Activated T-cell treated with anti-CD3 and anti-CD28 coated beads, Interleukin-2, amount 50 U/mL, for 24 hours (primary cell): ENCODE data around the gene SFXN4.
A peak's percentile ranks its signal among the peaks of the same experiment; 100 is the strongest.
"Not testable (repeated sequence)": the region's sequence is repeated elsewhere in the genome, so short reads cannot be mapped to it uniquely, and the experiment has no call there.

ENCODE experiments used
- DNase-seq: peaks from one replicate; pipeline ENCODE4 v3.0.0-alpha.2; 2020
- H3K27ac Mint-ChIP-seq: 2 replicates; pipeline ENCODE4 v1.8.0; 2020; ENCODE audit warnings: mild to moderate bottlenecking, mixed read lengths
- H3K27me3 Mint-ChIP-seq: 2 replicates; pipeline ENCODE4 v1.8.0; 2020; ENCODE audit warnings: mixed read lengths
- H3K36me3 Mint-ChIP-seq: 2 replicates; pipeline ENCODE4 v1.8.0; 2020; ENCODE audit warnings: low read depth, mixed read lengths
- H3K4me1 Mint-ChIP-seq: 2 replicates; pipeline ENCODE4 v1.8.0; 2020; ENCODE audit warnings: low read depth, mixed read lengths
- H3K4me3 Mint-ChIP-seq: 2 replicates; pipeline ENCODE4 v1.8.0; 2020; ENCODE audit warnings: mild to moderate bottlenecking, moderate library complexity, mixed read lengths
- H3K9me3 Mint-ChIP-seq: 2 replicates; pipeline ENCODE4 v1.8.0; 2020; ENCODE audit warnings: mixed read lengths

The SFXN4 gene

DNA sequence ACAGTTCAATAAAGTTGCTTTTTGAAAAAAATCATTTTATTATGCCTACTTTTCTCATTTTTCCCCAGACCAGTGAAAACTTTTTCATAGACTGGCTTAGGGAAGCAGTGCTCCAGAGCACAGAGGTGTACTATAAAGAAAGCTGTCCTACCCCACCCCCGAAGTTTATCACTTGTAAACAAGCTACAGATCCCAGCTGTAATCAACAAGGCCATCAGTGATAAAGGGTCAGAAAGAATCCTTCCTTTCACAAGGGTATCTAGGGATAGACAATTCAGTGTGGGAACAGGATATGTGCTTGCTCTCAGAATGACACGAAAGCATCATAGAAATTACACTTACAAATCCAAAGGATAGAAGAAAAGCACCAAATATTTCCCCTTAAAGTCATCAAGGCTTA, 8.6 kb upstream of the SFXN4 start:
- Mint-ChIP-seq H3K27me3 (no peaks in the 10 kb centered on the region), H3K9me3 (no peaks in the 10 kb centered on the region), H3K27ac (no peak overlapping the region), H3K36me3 (peaks cover 91% of the 10 kb centered on the region), H3K4me3 (no peak overlapping the region), H3K4me1 (peaks cover 33% of the 10 kb centered on the region)
- no peak for DNase-seq

DNA sequence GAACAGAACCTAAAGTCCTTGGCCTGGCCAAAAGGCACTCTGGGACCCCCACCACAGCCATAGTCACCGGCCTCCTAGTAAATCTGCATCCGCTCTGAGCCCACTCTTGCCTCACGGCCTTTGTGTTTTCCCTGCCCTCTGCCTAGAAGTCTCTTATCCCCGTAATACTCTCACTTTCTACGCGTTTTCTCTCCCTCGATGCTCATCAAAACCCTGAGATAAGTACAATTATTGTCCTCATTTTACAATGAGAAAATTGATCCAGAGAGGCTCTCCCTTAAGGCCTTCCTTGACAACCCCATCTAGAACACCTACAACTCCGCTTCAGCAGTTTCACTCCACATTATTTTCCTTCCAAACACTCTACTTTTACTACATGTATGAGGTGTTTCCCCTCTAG, 1.5 kb upstream of the SFXN4 start:
- DNase-seq, result no peak
- Mint-ChIP-seq H3K9me3 (no peaks in the 10 kb centered on the region), H3K4me1 (peaks cover 39% of the 10 kb centered on the region), H3K27me3 (no peaks in the 10 kb centered on the region), H3K36me3 (peaks cover 95% of the 10 kb centered on the region), H3K4me3 (peak overlapping the region; percentile 87), H3K27ac (peak overlapping the region; percentile 95)

DNA sequence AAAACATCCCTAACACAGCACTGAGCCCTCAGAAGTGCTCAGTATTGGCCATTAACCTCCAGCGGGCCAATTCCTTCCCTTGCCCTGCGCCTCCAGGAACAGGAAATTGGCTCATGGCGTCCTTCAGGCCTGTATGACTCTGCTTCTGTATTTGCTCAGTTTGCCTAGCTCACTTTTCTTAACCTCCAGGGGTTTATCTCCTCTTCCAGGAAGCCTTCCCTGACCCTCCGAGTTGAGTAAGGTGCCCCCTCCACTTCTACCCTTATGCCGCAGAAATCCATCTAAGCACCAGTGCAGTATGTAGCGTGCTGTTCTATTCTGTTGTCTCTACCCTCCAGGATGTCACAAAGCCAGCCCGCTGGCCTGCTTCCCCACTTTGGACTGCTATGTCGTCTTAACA, 1.1 kb upstream of the SFXN4 start:
- H3K27me3 Mint-ChIP-seq, result no peaks in the 10 kb centered on the region
- no peaks in the 10 kb centered on the region for H3K9me3 Mint-ChIP-seq
- H3K4me1 Mint-ChIP-seq, result peaks cover 42% of the 10 kb centered on the region
- no peak for DNase-seq
- peak overlapping the region; percentile 95 for H3K27ac Mint-ChIP-seq
- peaks cover 96% of the 10 kb centered on the region for H3K36me3 Mint-ChIP-seq
- peak overlapping the region; percentile 87 for H3K4me3 Mint-ChIP-seq

DNA sequence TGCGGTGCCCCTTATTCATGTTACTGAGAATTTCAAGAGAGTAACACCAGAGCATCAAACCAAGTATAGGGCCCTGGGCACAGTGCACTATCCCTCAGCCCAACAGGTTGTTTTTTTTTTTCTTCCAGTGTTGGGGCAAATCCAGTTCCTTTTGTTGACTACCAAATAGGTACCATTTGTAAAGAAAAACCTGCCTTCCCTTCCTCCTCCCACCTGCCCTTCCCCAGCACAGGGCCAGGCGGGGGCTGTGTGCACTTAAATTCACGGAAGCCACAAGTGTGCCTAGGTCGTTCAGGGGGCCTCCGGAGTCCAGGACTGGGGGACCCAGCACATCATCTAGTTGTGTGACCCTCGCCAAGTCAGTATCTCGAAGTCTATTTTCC, 595 bp upstream of the SFXN4 start:
- no peak for DNase-seq
- no peaks in the 10 kb centered on the region for H3K27me3 Mint-ChIP-seq
- H3K36me3 Mint-ChIP-seq, result peaks cover 96% of the 10 kb centered on the region
- no peaks in the 10 kb centered on the region for H3K9me3 Mint-ChIP-seq
- H3K4me3 Mint-ChIP-seq, result peak overlapping the region; percentile 87
- H3K4me1 Mint-ChIP-seq, result peaks cover 44% of the 10 kb centered on the region
- peak overlapping the region; percentile 95 for H3K27ac Mint-ChIP-seq

DNA sequence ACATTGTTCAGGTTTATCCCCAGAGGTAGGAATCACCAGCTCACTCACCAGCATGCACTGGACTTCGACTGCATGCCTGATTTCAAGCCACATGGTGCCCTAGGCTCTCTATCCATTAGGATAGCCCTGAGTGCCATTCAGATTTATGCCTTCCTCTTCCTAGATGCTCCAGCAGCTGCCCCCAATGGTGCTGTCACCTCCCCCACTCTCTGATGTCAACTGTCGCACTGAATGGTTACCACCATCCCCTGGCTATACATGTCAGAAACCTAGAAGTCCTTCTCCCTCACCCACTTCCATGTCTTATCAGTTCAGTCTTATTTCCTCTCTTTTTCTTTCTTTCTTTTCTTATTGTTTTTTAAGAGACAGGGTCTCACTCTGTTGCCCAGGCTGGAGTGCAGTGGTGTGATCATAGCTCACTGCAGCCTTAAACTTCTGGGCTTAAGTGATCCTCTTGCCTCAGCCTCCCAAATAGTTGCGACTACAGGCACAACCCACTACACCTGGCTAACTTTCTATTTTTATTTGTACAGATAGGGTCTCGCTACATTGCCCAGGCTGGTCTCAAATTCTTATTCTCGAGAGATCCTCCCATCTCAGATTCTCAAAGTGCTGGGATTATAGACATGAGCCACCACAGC, 2.9 kb downstream of the SFXN4 start:
- Mint-ChIP-seq H3K36me3 (peaks cover 95% of the 10 kb centered on the region), H3K4me1 (peaks cover 44% of the 10 kb centered on the region), H3K4me3 (no peak overlapping the region), H3K27me3 (no peaks in the 10 kb centered on the region), H3K27ac (peak overlapping the region; percentile 28), H3K9me3 (no peaks in the 10 kb centered on the region)
- no peak for DNase-seq

DNA sequence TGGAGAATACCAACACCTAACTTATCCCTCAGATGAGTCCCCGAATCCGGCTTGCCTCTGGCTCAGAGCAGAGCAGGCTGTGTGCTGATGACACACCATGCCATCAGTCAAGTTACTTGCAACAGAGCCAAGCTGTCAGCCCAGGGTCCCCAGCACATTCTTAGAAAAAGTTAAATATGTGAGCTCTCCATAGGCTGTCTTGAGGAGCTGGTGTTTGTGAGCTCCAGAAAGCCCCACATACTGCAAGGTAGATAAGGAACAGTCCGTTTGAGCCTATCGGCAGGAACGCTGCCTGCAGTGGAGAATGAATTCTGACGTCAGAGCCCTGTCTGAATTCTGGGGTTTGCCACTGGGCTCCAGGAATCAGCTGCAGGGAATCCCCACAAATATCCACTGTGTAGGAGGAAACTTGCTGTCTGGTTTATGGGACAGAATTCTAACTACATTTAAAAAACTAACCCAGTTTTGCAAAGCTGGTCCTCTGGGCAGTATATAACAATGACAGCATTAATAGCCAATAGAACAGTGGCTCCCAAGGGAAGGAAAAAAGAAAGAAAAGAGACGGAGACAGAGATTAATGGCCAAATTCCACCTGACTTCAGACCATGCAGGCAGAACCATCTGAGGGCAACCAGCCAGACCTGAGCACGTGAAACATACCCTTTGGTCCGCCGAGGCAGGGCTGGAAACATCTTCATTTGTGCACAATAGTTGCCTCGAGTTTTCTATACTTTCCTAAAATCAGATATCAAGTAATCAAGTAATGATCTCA, 3.6 kb downstream of the SFXN4 start:
- H3K27ac Mint-ChIP-seq, result peak overlapping the region; percentile 28
- H3K9me3 Mint-ChIP-seq, result no peaks in the 10 kb centered on the region
- no peak overlapping the region for H3K4me3 Mint-ChIP-seq
- no peaks in the 10 kb centered on the region for H3K27me3 Mint-ChIP-seq
- peaks cover 93% of the 10 kb centered on the region for H3K36me3 Mint-ChIP-seq
- DNase-seq, result no peak
- peaks cover 40% of the 10 kb centered on the region for H3K4me1 Mint-ChIP-seq

DNA sequence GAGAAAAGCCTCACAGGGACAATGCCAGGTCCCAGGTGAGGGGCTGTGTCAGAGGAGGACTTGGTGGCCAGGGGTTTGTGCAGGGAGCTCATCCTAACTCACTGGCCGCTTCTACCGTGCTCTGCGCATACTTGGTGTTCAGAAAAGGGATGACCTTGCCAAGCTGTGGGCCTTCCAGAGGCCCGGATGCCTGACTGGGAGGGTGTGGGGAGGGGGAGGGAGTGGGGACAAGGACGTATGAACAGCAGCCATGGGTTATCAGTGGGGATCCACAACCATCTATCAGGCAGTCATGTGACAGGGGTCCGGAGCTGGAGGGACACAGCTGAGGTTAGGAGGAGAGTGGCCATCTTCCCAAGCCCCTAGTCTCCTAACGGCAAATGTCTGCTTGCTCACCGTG, 6.2 kb downstream of the SFXN4 start:
- Mint-ChIP-seq H3K9me3 (no peaks in the 10 kb centered on the region), H3K27me3 (no peaks in the 10 kb centered on the region), H3K27ac (peak overlapping the region; percentile 18), H3K36me3 (peaks cover 97% of the 10 kb centered on the region), H3K4me3 (no peak overlapping the region), H3K4me1 (peaks cover 22% of the 10 kb centered on the region)
- DNase-seq, result no peak

DNA sequence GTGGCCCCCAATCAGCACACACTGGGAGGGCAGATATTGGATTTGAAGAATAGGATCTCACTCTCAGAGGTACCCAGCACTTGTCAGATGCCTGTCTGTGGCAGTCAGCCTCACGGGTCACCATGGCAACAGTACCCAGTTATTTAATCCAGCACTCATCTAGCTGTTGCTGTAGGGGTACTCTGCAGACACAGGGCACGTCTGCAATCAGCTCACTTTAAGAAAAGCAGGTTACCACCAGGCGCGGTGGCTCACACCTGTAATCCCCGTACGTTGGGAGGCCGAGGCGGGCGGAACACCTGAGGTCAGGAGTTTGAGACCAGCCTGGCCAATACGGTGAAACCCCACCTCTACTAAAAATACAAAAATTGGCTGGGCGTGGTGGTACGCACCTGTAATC, 11.9 kb downstream of the SFXN4 start:
- Mint-ChIP-seq H3K27ac (no peak overlapping the region), H3K4me3 (no peak overlapping the region), H3K4me1 (no peaks in the 10 kb centered on the region), H3K36me3 (peaks cover 96% of the 10 kb centered on the region), H3K9me3 (no peaks in the 10 kb centered on the region), H3K27me3 (no peaks in the 10 kb centered on the region)
- DNase-seq, result no peak

DNA sequence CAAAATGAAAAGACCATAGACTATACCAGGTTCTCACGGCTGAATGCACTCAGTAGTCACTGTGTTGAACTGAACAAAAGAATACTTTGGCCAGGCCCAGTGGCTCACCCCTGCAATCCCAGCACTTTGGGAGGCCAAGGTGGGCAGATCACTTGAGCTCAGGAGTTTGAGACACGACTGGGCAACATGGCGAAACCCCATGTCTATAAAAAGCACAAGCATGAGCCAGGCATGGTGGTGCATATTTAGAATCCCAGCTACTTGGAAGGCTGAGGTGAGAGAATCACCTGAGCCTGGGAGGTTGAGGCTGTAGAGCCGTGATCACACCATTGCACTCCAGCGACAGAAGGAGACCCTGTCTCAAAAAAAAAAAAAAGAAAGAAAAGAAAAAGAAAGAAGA, 12.5 kb downstream of the SFXN4 start:
- no peak for DNase-seq
- H3K27me3 Mint-ChIP-seq, result no peaks in the 10 kb centered on the region
- no peak overlapping the region for H3K27ac Mint-ChIP-seq
- H3K36me3 Mint-ChIP-seq, result peaks cover 95% of the 10 kb centered on the region
- no peaks in the 10 kb centered on the region for H3K9me3 Mint-ChIP-seq
- no peak overlapping the region for H3K4me3 Mint-ChIP-seq
- no peaks in the 10 kb centered on the region for H3K4me1 Mint-ChIP-seq

DNA sequence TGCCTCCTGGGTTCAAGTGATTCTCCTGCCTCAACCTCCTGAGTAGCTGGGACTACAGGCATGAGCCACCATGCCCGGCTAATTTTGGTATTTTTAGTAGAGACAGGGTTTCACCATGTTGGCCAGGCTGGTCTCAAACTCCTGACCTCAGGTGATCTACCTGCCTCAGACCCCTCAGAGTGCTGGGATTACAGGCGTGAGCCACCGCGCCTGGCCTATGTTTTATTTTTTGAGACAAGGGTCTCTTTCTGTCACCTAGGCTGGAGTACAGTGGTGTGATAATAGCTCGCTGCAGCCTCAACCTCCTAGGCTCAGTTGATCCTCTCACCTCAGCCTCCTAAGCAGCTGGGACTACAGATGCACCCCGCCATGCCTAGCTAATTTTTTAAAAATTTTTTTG, 13.9 kb downstream of the SFXN4 start:
- not testable (repeated sequence) for H3K27ac Mint-ChIP-seq

DNA sequence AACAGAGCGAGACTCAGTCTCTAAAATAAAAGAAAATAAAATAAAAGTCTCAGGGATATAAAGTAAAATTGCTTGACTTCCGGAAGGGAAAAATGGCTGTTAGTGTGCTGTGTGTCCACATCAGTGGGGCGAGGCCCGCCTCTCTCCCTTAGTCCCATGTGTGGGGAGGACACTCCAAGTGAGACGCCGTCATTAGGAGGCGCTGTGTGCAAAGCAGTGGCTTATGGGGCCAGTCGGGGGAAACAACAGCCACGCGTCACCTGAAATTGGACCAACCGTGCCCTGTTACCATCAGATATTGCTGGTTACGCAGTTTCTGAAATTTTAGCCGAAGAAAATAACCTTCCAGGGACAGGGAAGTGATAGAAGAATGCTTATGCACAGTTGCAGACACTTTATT, 15.8 kb downstream of the SFXN4 start:
- no peak overlapping the region for H3K4me3 Mint-ChIP-seq
- no peaks in the 10 kb centered on the region for H3K4me1 Mint-ChIP-seq
- peaks cover 91% of the 10 kb centered on the region for H3K36me3 Mint-ChIP-seq
- H3K27ac Mint-ChIP-seq, result no peak overlapping the region
- H3K27me3 Mint-ChIP-seq, result no peaks in the 10 kb centered on the region
- DNase-seq, result no peak
- no peaks in the 10 kb centered on the region for H3K9me3 Mint-ChIP-seq

More for the DNA sequence above, 13.9 kb downstream of the SFXN4 start:
- H3K9me3 Mint-ChIP-seq, H3K27me3 Mint-ChIP-seq, H3K4me1 Mint-ChIP-seq, H3K4me3 Mint-ChIP-seq, DNase-seq: not testable (repeated sequence)
- peaks cover 96% of the 10 kb centered on the region for H3K36me3 Mint-ChIP-seq

DNA sequence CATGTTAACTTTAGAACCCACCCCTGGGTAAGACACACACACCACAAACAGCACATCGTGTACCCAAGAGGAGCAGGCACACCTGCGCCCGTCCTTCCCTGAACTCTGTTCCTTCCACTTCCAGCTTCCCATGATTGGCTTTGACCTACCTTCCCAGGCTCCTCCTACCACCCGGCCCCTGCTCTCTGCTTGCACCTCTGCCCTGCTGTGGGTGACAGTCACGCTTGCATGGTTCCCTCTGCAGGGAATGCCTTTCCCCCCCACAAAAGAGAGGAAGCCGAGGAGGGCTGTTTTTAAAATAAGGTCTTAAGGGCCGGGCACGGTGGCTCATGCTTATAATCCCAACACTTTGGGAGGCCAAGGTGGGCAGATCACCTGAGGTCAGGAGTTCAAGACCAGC, 16.4 kb downstream of the SFXN4 start:
- H3K9me3 Mint-ChIP-seq, result no peaks in the 10 kb centered on the region
- H3K4me1 Mint-ChIP-seq, result no peaks in the 10 kb centered on the region
- H3K27me3 Mint-ChIP-seq, result no peaks in the 10 kb centered on the region
- H3K4me3 Mint-ChIP-seq, result no peak overlapping the region
- no peak overlapping the region for H3K27ac Mint-ChIP-seq
- peaks cover 85% of the 10 kb centered on the region for H3K36me3 Mint-ChIP-seq
- no peak for DNase-seq

DNA sequence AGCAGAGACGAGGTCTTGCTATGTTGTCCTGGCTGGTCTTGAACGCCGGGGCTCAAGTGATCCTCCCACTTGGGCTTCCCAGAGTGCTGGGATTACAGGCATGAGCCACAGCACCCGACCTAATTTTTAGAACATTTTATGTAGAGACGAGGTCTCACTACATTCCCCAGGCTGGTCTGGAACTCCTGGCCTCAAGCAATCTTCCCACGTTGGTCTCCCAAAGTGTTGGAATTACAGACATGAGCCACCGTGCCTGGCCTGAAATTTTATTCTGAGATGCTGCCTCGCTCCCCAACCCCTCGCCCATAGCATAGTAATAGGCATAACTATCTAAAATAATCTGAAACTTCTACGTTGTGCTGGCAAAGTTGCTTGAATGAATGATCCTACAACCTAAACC, 21.9 kb downstream of the SFXN4 start:
- Mint-ChIP-seq H3K9me3 (no peaks in the 10 kb centered on the region), H3K27me3 (no peaks in the 10 kb centered on the region), H3K4me3 (no peak overlapping the region), H3K4me1 (peaks cover 6% of the 10 kb centered on the region), H3K36me3 (peaks cover 84% of the 10 kb centered on the region), H3K27ac (no peak overlapping the region)
- no peak for DNase-seq

DNA sequence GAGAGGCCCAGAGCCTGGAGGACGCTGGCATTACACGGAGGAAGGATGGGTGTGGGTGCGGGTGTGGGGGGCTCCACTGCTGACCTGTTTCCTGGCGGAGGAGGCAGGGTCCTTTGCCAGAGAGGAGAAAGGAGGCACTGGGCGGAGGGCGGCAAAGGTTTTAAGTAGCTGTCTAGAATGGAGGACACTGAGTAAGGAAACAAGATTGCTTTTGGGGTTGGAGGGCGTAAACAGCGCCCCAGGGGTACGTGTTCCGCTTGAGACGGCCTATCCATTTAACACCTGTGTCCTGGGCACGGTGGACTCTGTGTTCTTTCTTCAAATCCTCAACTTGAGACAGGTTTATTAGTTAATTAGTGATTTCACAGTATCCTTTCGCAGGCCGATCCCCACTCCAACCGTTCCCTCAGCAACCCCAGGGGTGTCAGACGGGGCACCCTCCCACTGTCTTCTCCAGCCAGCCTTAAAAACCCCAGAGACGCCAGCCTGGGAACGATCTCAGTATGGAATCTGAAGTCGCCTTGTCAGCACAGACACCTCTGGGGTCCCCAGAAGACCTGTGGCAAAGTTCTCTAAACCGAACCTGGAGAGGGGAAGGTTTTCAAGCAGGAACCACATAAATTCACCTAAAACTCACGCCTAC, 24.8 kb downstream of the SFXN4 start:
- peaks cover 16% of the 10 kb centered on the region for H3K4me1 Mint-ChIP-seq
- DNase-seq, result no peak
- H3K27me3 Mint-ChIP-seq, result no peaks in the 10 kb centered on the region
- H3K4me3 Mint-ChIP-seq, result no peak overlapping the region
- peak overlapping the region; percentile 37 for H3K27ac Mint-ChIP-seq
- no peaks in the 10 kb centered on the region for H3K9me3 Mint-ChIP-seq
- H3K36me3 Mint-ChIP-seq, result peaks cover 71% of the 10 kb centered on the region

DNA sequence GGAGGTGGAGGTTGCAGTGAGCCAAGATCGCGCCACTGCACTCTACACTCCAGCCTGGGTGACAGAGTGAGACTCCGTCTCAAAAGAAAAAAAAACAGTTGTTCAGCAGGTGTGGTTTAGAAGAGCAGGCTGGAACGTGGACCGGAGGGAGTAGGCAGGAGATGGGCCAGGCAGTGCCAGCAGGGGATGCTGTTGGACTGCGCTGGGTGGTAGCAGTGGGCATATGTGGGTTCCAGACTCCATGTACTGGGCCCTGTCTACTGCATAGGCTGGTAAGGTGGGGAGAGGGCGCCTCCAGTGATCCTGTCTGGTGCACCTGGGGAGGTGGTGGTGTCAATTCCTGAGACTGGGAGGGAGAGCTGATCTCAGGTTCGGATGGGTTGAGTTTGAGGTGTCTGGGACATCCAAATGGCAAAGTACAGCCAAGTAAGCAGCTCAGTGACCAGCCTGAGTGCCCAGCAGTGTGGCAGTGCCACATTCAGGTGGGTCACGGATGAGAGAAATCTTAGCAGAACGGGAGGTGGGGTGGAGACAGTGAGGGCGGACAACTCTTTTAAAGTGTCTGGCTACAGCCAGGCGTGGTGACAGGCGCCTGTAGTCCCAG, 25.9 kb downstream of the SFXN4 start:
- peak; percentile 61 for DNase-seq
- H3K9me3 Mint-ChIP-seq, result no peaks in the 10 kb centered on the region
- no peaks in the 10 kb centered on the region for H3K27me3 Mint-ChIP-seq
- peaks cover 23% of the 10 kb centered on the region for H3K4me1 Mint-ChIP-seq
- H3K27ac Mint-ChIP-seq, result peak overlapping the region; percentile 71
- no peak overlapping the region for H3K4me3 Mint-ChIP-seq
- H3K36me3 Mint-ChIP-seq, result peaks cover 75% of the 10 kb centered on the region
